Skeletal muscle satellite cell (primary cell): ENCODE data around the gene FAM169A. TPM values are rescaled to one million over a fixed set of nuclear protein-coding genes. Genes with fewer than 3 reads are reported as not detected.

Experiments
- H3K27me3 ChIP-seq: 2 replicates; pipeline ENCODE4 v1.7.0; 2013; ENCODE audit warnings: low read length; ENCODE audit not compliant: control insufficient read depth, insufficient read depth
- H3K36me3 ChIP-seq: 2 replicates; pipeline ENCODE4 v1.7.0; 2013; ENCODE audit warnings: mild to moderate bottlenecking, control low read depth, low read length; ENCODE audit not compliant: insufficient read depth
- H3K4me1 ChIP-seq: 2 replicates; pipeline ENCODE4 v1.7.0; 2013; ENCODE audit warnings: low read length; ENCODE audit not compliant: control insufficient read depth, insufficient read depth
- H3K4me2 ChIP-seq: 2 replicates; pipeline ENCODE4 v1.7.0; 2013; ENCODE audit warnings: mild to moderate bottlenecking, low read length
- H3K4me3 ChIP-seq: 2 replicates; pipeline ENCODE4 v1.7.0; 2013; ENCODE audit warnings: low read length
- H3K9ac ChIP-seq: 2 replicates; pipeline ENCODE4 v1.7.0; 2013; ENCODE audit warnings: mild to moderate bottlenecking, low read depth, low read length, moderate library complexity
- H3K9me3 ChIP-seq: replicated peaks from 2 replicates; pipeline ENCODE4 v1.7.0; 2013; ENCODE audit warnings: mild to moderate bottlenecking, control low read depth, low read length
- small RNA-seq: library from RNA; depleted of rRNA; stranded (forward); fragments of <200 nt; gene quantifications from one replicate; pipeline ENCODE3, GENCODE V24; 2012

FAM169A gene

GRCh38 chr5:74738406-74738805 is 127.8 kb downstream of the FAM169A start:
- Histone ChIP-seq H3K4me2 (no peak overlapping the region), H3K4me1 (no peaks in the 10 kb centered on the region), H3K27me3 (no peaks in the 10 kb centered on the region), H3K9me3 (no peaks in the 10 kb centered on the region), H3K36me3 (peaks cover 57% of the 10 kb centered on the region), H3K4me3 (no peak overlapping the region), H3K9ac (no peak overlapping the region)

- Histone ChIP-seq H3K9me3 (no peaks in the 10 kb centered on the region), H3K27me3 (no peaks in the 10 kb centered on the region), H3K4me2 (no peak overlapping the region), H3K4me3 (no peak overlapping the region), H3K4me1 (no peaks in the 10 kb centered on the region), H3K36me3 (peaks cover 61% of the 10 kb centered on the region), H3K9ac (no peak overlapping the region)
Measured at GRCh38 chr5:74736759-74737158, 129.4 kb downstream of the FAM169A start.

Small RNA genes lying within 50 kb of the gene (small RNA-seq; reads per million reads assigned to genes)
- not detected for gene RF00561
